Sigmoid colon (tissue), 7 donors: ENCODE data around the gene ISOC2. TPM values are rescaled to one million over a fixed set of nuclear protein-coding genes. Genes with fewer than 3 reads are reported as not detected.

Experiments
- DNase-seq: peaks from one replicate; pipeline ENCODE4 v3.0.0-alpha.2; 2019
- H3K27ac ChIP-seq, 4 donors: fragments of 200-600 bp; sonication (generic); one replicate each; pipeline ENCODE4 v1.5.1; 2016 to 2019; ENCODE audit warnings: mild to moderate bottlenecking in 1 of 4
- H3K27me3 ChIP-seq, 3 donors: fragments of 200-600 bp; sonication (generic); one replicate each; pipeline ENCODE4 v1.5.1; 2019; ENCODE audit warnings: mild to moderate bottlenecking in 1 of 3
- H3K36me3 ChIP-seq, 4 donors: fragments of 200-600 bp; sonication (generic); one replicate each; pipeline ENCODE4 v1.5.1; 2016 to 2019
- H3K4me1 ChIP-seq, 4 donors: fragments of 200-600 bp; sonication (generic); one replicate each; pipeline ENCODE4 v1.5.1; 2017 to 2019
- H3K4me3 ChIP-seq, 4 donors: fragments of 200-600 bp; sonication (generic); one replicate each; pipeline ENCODE4 v1.5.1; 2017 to 2019; ENCODE audit warnings: mild to moderate bottlenecking in 2 of 4, moderate library complexity in 1 of 4
- H3K9me3 ChIP-seq, 4 donors: fragments of 200-600 bp in 3 of 4; sonication (generic) in 3 of 4; one replicate each; pipeline versions ENCODE4 v1.5.1 to v1.6.1; 2013 to 2019
- EP300 ChIP-seq, 4 donors: sonication (generic); formaldehyde crosslinking; IDR thresholded peaks; one replicate each; pipeline ENCODE4 v1.6.1; 2017; ENCODE audit warnings: antibody characterized with exemption in 4 of 4
- POLR2A ChIP-seq, 2 donors: fragments of 450-650 bp; IDR thresholded peaks; one replicate each; pipeline ENCODE4 v1.6.1; 2016; ENCODE audit warnings: antibody characterized with exemption in 2 of 2, mild to moderate bottlenecking in 2 of 2, moderate library complexity in 2 of 2
- POLR2AphosphoS5 ChIP-seq, 4 donors: sonication (generic); formaldehyde crosslinking; IDR thresholded peaks; one replicate each; pipeline ENCODE4 v1.6.1; 2017; ENCODE audit warnings: antibody characterized with exemption in 4 of 4
- WGBS, 2 donors: extraction: QIAGEN DNeasy Blood & Tissue Kit; methylation state at CpG; one replicate each; pipeline ENCODE4 v1.1.7; 2013; 5-methylcytosine and 5-hydroxymethylcytosine counted together
- intact Hi-C: fragments of 100-400 bp; cut with DNase I; formaldehyde crosslinking; loops from one replicate; pipeline ENCODE4 v1.15.1; 2023
- polyA plus RNA-seq, 3 donors: library from polyadenylated mRNA; stranded (reverse); fragments of 200-250 nt; gene quantifications; one replicate each; pipeline ENCODE4 v1.2.3, GENCODE V29; 2013
- total RNA-seq, 4 donors: library from RNA; depleted of rRNA; stranded (reverse); fragments of >200 nt; gene quantifications; one replicate each; pipeline ENCODE4 v1.1.0, GENCODE V29; 2016
- TF ChIP-seq, protein P1 (sequence below), 4 experiments: fragments of 450-650 bp in 3 of 4; fragments of 200-600 bp in 1 of 4; IDR thresholded peaks; one replicate each; pipeline ENCODE4 v1.5.1; 2016 to 2019; ENCODE audit warnings: antibody characterized with exemption in 4 of 4, mild to moderate bottlenecking in 3 of 4, moderate library complexity in 2 of 4
- donor health status: healthy with polysubstance abuse.
- donor health status: Bipolar disorder and iron deficiency.
- donor health status: healthy.

ISOC2 gene, protein sequence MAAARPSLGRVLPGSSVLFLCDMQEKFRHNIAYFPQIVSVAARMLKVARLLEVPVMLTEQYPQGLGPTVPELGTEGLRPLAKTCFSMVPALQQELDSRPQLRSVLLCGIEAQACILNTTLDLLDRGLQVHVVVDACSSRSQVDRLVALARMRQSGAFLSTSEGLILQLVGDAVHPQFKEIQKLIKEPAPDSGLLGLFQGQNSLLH
- 100 to 1,000 TPM in 2 of 4 donors, 10 to 100 TPM in 2; 90.3 to 114 (median 101) TPM for total RNA-seq
- polyA plus RNA-seq: 100 to 1,000 TPM; 147 to 173 (median 162) TPM

DNA sequence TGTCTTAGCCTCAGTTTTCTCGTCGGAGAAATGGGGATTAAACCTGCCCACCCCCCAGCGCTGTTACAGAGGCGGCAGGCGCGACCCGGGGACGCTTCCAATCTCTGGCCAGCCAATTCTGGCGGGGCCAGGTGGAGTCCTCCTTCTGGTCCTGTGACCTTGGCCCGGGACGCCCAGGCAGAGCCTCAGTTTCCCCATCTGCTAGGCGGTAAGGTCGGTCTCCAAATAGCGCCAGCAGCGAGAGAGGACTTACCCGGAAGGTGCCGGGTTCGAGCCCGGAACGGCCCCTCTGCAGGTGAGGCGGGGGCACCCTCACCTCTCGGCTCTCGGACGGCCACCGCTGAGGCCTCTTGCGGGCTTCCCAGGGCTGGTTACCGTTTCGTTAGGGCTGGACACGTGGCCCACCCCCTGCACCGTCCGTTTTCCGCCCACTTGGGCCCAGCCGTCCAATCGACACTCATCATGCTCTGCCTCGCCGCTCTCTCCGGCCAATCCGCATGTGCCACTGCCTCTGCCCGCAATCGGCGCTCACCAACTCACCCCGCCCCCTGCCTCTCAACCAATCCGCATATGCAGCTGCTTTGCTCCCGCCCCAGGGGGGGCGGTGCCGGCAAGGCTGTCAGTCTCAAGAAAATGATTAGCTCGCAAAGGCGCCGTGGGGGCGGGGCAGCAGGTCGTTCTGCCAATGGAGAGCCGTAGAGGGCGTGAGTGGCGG is at the start of gene ISOC2:
TSS of gene ISOC2 (minus strand) at position 384 of the 715 bp plus-strand sequence. CDS start 5,156 bp downstream, outside the sequence.
- H3K4me1 ChIP-seq: peaks cover 0 to 34% (median 24%) of the 10 kb centered on the region in 4 donors
- DNase-seq: peak; percentile 100
- H3K27ac ChIP-seq: peak within 1 kb of the TSS; percentile 93 to 98 (median 96)
- TF ChIP-seq POLR2A (IDR thresholded peaks at IDR 0.05): peak; percentile 77 to 78
- TF ChIP-seq POLR2AphosphoS5 (IDR thresholded peaks at IDR 0.05): peak; percentile 83 to 89 (median 86)
- TF ChIP-seq, protein P1, sequence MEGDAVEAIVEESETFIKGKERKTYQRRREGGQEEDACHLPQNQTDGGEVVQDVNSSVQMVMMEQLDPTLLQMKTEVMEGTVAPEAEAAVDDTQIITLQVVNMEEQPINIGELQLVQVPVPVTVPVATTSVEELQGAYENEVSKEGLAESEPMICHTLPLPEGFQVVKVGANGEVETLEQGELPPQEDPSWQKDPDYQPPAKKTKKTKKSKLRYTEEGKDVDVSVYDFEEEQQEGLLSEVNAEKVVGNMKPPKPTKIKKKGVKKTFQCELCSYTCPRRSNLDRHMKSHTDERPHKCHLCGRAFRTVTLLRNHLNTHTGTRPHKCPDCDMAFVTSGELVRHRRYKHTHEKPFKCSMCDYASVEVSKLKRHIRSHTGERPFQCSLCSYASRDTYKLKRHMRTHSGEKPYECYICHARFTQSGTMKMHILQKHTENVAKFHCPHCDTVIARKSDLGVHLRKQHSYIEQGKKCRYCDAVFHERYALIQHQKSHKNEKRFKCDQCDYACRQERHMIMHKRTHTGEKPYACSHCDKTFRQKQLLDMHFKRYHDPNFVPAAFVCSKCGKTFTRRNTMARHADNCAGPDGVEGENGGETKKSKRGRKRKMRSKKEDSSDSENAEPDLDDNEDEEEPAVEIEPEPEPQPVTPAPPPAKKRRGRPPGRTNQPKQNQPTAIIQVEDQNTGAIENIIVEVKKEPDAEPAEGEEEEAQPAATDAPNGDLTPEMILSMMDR (IDR thresholded peaks at IDR 0.05): no peak
- no peak for TF ChIP-seq EP300 (IDR thresholded peaks at IDR 0.05)
- peak within 1 kb of the TSS; percentile 61 to 93 (median 86) for H3K4me3 ChIP-seq
- intact Hi-C loops: loop anchor here (1.0 to 2.0 kb wide), 2 partner anchors 53 to 181 kb away; partner anchors contain the start of gene HSPBP1
- WGBS, 2 donors: 0 to 1% methylated on average over 54 of the region's 54 CpGs
- H3K36me3 ChIP-seq: peaks cover 0 to 2% (median 0%) of the 10 kb centered on the region in 4 donors
- H3K27me3 ChIP-seq: no peaks in the 10 kb centered on the region
- no peaks in the 10 kb centered on the region for H3K9me3 ChIP-seq

DNA sequence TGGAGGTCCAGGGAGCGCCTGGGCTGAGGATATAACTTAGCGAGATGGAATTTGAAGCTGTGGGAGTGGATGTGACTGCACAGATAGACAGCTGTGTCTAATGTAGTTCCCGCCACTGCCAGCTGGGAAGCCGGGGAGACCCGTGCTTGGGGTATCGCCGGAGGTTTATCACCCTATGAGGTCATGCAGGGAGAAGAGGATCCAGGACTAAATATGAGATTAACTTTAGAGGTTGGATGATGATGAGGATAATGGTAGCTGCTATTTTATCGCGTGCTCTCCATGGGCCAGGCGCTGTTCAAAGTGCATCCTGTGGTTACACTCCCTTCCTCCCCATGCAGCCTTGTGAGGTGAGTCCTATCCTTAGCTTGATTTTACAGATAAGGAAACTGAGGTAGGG is 46.7 kb upstream of the ISOC2 start:
- 63 to 68% methylated on average over 10 of the region's 10 CpGs for WGBS, 2 donors
- TF ChIP-seq EP300 (IDR thresholded peaks at IDR 0.05): no peak
- TF ChIP-seq, protein P1 (IDR thresholded peaks at IDR 0.05): no peak
- no peak for TF ChIP-seq POLR2A (IDR thresholded peaks at IDR 0.05)
- TF ChIP-seq POLR2AphosphoS5 (IDR thresholded peaks at IDR 0.05): no peak
- intact Hi-C loops: loop anchor here (10.0 kb wide), 1 partner anchor 103 kb away; the partner anchor contains the start of gene UBE2S
- Histone ChIP-seq H3K9me3 (no peaks in the 10 kb centered on the region), H3K36me3 (peaks cover 0 to 15% (median 2%) of the 10 kb centered on the region in 4 donors), H3K4me3 (no peak overlapping the region), H3K27me3 (no peaks in the 10 kb centered on the region), H3K27ac (no peak overlapping the region), H3K4me1 (peaks cover 0 to 15% (median 7%) of the 10 kb centered on the region in 4 donors)
- DNase-seq: no peak

DNA sequence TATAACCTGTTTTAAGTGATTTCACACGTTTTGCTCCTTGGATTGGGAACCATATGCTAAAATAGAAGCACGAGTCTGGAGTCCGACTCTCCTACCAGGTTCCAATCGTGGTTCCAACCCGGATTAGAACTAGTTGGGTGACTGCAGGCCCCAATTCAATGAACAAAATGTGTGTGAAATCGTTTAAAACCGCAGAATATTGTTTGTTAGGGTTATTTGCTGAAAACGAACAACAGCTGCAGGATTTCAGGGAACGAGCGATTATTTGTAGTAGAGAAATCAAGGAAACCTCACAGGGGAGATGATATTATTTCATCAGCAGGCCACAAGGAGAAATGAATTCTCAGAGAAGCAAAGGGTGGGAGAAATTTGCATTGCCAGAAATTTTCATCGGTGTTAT is 43.5 kb upstream of the ISOC2 start:
- 84 to 85% methylated on average over 11 of the region's 11 CpGs for WGBS, 2 donors
- intact Hi-C loops: loop anchor here (1.0 to 10.0 kb wide), 3 partner anchors 37 to 363 kb away; partner anchors contain the start of gene UBE2S
- DNase-seq: no peak
- no peaks in the 10 kb centered on the region for H3K27me3 ChIP-seq
- H3K9me3 ChIP-seq: no peaks in the 10 kb centered on the region
- no peak overlapping the region for H3K27ac ChIP-seq
- TF ChIP-seq EP300 (IDR thresholded peaks at IDR 0.05): no peak
- TF ChIP-seq POLR2AphosphoS5 (IDR thresholded peaks at IDR 0.05): no peak
- TF ChIP-seq POLR2A (IDR thresholded peaks at IDR 0.05): no peak
- TF ChIP-seq, protein P1 (IDR thresholded peaks at IDR 0.05): no peak
- H3K4me3 ChIP-seq: no peak overlapping the region
- peaks cover 0 to 15% (median 7%) of the 10 kb centered on the region in 4 donors for H3K4me1 ChIP-seq
- peaks cover 11 to 31% (median 17%) of the 10 kb centered on the region in 4 donors for H3K36me3 ChIP-seq

DNA sequence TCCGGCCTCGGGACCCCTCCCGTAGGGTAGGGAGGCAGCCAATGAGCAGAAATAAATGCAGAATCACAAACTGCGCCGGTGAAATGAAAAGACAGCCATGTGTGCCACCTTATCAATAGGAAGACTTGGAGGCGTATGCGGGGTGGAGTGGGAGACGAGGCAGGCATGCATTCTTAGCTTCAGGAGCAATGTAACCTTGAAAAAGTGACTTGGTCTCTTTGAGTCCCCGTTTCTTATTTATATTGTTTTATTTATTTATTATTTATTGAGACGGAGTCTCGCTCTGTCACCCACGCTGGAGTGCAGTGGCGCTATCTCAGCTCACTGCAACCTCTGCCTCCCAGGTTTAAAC is 42.8 kb upstream of the ISOC2 start:
- no peak for DNase-seq
- TF ChIP-seq, protein P1 (IDR thresholded peaks at IDR 0.05): no peak
- no peak for TF ChIP-seq POLR2A (IDR thresholded peaks at IDR 0.05)
- no peak for TF ChIP-seq POLR2AphosphoS5 (IDR thresholded peaks at IDR 0.05)
- no peak for TF ChIP-seq EP300 (IDR thresholded peaks at IDR 0.05)
- H3K4me1 ChIP-seq: peaks cover 0 to 15% (median 7%) of the 10 kb centered on the region in 4 donors
- WGBS, 2 donors: 24 to 32% methylated on average over 13 of the region's 13 CpGs
- no peaks in the 10 kb centered on the region for H3K27me3 ChIP-seq
- H3K27ac ChIP-seq: peak overlapping the region; percentile 78 to 89 (median 89)
- intact Hi-C loops: loop anchor here (1.0 to 10.0 kb wide), 3 partner anchors 36 to 362 kb away; partner anchors contain the start of gene UBE2S
- no peaks in the 10 kb centered on the region for H3K9me3 ChIP-seq
- peak overlapping the region; percentile 34 to 54 (median 46) for H3K4me3 ChIP-seq
- H3K36me3 ChIP-seq: peaks cover 11 to 34% (median 19%) of the 10 kb centered on the region in 4 donors
